CD4-positive, alpha-beta T cell (primary cell): ENCODE data around the gene SULT1C3. TPM values are rescaled to one million over a fixed set of nuclear protein-coding genes. Genes with fewer than 3 reads are reported as not detected.

ENCODE experiments used
- ATAC-seq: fragments of 200-7000 bp; cut with Tn5 transposase; one replicate; pipeline ENCODE4 v1.10.0; 2022; ENCODE audit warnings: mild to moderate bottlenecking; ENCODE audit not compliant: poor library complexity
- CTCF ChIA-PET: fragments of 350-600 bp; sonication (Branson Sonifier 250); formaldehyde crosslinking; loops from one replicate; lab custom pipeline; 2021; ENCODE audit warnings: antibody characterized with exemption, inconsistent platforms; lab: Charles Lee
- POLR2A ChIA-PET: fragments of 350-600 bp; sonication (Branson Sonifier 250); formaldehyde crosslinking; loops from one replicate; lab custom pipeline; 2021; ENCODE audit warnings: antibody characterized with exemption, inconsistent platforms; lab: Charles Lee
- DNase-seq, 14 experiments: peaks; one replicate each; pipeline ENCODE4 v3.0.0-alpha.2; 2013 to 2020; ENCODE audit warnings: mixed read lengths in 2 of 14
- H3K27ac ChIP-seq, 2 donors: one replicate each; pipeline versions ENCODE4 v1.5.1 to v1.7.0; 2013; ENCODE audit warnings: low read length in 2 of 2, low read depth in 1 of 2, mild to moderate bottlenecking in 1 of 2
- H3K27me3 ChIP-seq, 2 experiments: 1 replicate in 1 of 2; 2 replicates in 1 of 2; pipeline versions ENCODE4 v1.6.1 to v1.7.0; 2013; ENCODE audit warnings: low read length in 2 of 2, control low read depth in 1 of 2, mild to moderate bottlenecking in 1 of 2, moderate library complexity in 1 of 2; ENCODE audit not compliant: insufficient read depth in 2 of 2, control insufficient read depth in 1 of 2
- H3K36me3 ChIP-seq: one replicate; pipeline ENCODE4 v1.6.1; 2013; ENCODE audit warnings: low read length, control low read depth; ENCODE audit not compliant: insufficient read depth
- H3K4me1 ChIP-seq: one replicate; pipeline ENCODE4 v1.6.1; 2013; ENCODE audit warnings: low read length, control low read depth; ENCODE audit not compliant: insufficient read depth
- H3K4me3 ChIP-seq: one replicate; pipeline ENCODE4 v1.5.1; 2013; ENCODE audit warnings: mild to moderate bottlenecking, low read length, moderate library complexity
- H3K9me3 ChIP-seq, 2 experiments: 1 replicate in 1 of 2; 2 replicates in 1 of 2; pipeline versions ENCODE4 v1.6.1 to v1.7.0; 2013; ENCODE audit warnings: low read length in 2 of 2, mild to moderate bottlenecking in 2 of 2, control low read depth in 1 of 2, moderate library complexity in 1 of 2; ENCODE audit not compliant: control insufficient read depth in 1 of 2, insufficient read depth in 1 of 2
- H3K27ac Mint-ChIP-seq: one replicate; pipeline ENCODE4 v1.8.0; 2020; ENCODE audit warnings: mixed read lengths
- H3K27me3 Mint-ChIP-seq: one replicate; pipeline ENCODE4 v1.8.0; 2021; ENCODE audit warnings: mixed read lengths
- H3K36me3 Mint-ChIP-seq: one replicate; pipeline ENCODE4 v1.8.0; 2021; ENCODE audit warnings: low read depth, mixed read lengths
- H3K4me1 Mint-ChIP-seq: one replicate; pipeline ENCODE4 v1.8.0; 2021; ENCODE audit warnings: low read depth, mixed read lengths
- H3K4me3 Mint-ChIP-seq: one replicate; pipeline ENCODE4 v1.8.0; 2020; ENCODE audit warnings: mild to moderate bottlenecking, mixed read lengths
- H3K9me3 Mint-ChIP-seq: one replicate; pipeline ENCODE4 v1.8.0; 2020; ENCODE audit warnings: mixed read lengths
- intact Hi-C, 2 experiments: fragments of 100-400 bp; cut with DNase I in 1 of 2; cut with micrococcal nuclease in 1 of 2; formaldehyde crosslinking; loops; one replicate each; pipeline versions ENCODE4 v1.15.1 to v1.9.0; 2023 to 2025; cut with DNase I, micrococcal nuclease
- total RNA-seq, 174 experiments: library from RNA in 2 of 174; stranded (reverse) in 2 of 174; gene quantifications; one replicate each; pipeline ENCODE4 v1.2.3 and lab custom pipeline; 2021 to 2026
- TF ChIP-seq, protein P1 (sequence below): fragments of 200-600 bp; IDR thresholded peaks from one replicate; pipeline ENCODE4 v1.8.0; 2022; ENCODE audit warnings: antibody characterized with exemption, mild to moderate bottlenecking

SULT1C3 gene
- total RNA-seq, 2 experiments from 2014 or later = not detected

DNA sequence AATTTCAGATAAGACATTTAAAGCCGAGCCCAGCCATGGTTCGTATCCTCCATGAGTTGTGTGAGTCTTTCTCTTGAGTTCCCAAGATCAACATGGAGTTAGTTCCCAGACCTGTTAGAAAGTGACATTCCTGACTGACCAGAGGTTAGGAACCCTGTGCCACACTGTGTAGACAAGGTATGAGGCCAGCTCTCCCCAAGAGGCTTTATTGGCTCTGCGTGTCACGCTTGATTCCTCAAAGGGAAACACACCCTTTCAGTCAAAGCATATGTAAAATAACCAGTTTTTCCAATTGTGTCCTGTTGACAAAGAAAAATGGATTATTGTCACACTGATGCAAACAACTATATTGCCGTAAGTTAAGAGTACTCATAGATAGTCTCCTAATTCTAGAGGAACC, 1.2 kb downstream of the SULT1C3 start:
- Mint-ChIP-seq H3K9me3 (peaks cover 12% of the 10 kb centered on the region), H3K27me3 (peaks cover 1% of the 10 kb centered on the region), H3K4me3 (no peak overlapping the region), H3K4me1 (no peaks in the 10 kb centered on the region), H3K36me3 (peaks cover 5% of the 10 kb centered on the region), H3K27ac (no peak overlapping the region)
- intact Hi-C loops = no loop called here
- ChIA-PET POLR2A (no interaction called here), CTCF (no interaction called here)
- H3K4me3 ChIP-seq = no peak overlapping the region
- H3K4me1 ChIP-seq = no peaks in the 10 kb centered on the region
- H3K9me3 ChIP-seq = peaks cover 7% of the 10 kb centered on the region in 2 experiments
- ATAC-seq = no peak
- DNase-seq = no peak
- no peaks in the 10 kb centered on the region for H3K36me3 ChIP-seq
- peaks cover 4 to 5% of the 10 kb centered on the region in 2 experiments for H3K27me3 ChIP-seq
- H3K27ac ChIP-seq = no peak overlapping the region
- TF ChIP-seq, protein P1, sequence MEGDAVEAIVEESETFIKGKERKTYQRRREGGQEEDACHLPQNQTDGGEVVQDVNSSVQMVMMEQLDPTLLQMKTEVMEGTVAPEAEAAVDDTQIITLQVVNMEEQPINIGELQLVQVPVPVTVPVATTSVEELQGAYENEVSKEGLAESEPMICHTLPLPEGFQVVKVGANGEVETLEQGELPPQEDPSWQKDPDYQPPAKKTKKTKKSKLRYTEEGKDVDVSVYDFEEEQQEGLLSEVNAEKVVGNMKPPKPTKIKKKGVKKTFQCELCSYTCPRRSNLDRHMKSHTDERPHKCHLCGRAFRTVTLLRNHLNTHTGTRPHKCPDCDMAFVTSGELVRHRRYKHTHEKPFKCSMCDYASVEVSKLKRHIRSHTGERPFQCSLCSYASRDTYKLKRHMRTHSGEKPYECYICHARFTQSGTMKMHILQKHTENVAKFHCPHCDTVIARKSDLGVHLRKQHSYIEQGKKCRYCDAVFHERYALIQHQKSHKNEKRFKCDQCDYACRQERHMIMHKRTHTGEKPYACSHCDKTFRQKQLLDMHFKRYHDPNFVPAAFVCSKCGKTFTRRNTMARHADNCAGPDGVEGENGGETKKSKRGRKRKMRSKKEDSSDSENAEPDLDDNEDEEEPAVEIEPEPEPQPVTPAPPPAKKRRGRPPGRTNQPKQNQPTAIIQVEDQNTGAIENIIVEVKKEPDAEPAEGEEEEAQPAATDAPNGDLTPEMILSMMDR = no peak

DNA sequence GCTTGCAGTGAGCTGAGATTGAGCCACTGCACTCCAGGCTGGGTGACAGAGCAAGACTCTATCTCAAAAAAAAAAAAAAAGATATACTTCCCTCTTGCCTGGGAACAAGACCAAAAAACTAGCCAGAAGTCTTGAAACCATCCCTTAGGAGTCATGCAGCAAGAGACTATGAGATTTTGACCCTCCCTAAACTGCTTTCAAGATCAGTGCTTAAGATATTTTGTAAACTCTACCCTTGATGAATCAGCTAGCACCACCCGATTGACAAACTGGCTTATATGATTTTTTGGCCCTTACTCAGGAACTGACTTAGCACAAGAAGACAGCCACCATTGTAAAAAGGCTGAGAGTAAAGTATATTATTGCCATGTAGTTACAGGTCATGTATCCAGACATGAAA, 3.8 kb downstream of the SULT1C3 start:
- H3K36me3 ChIP-seq = no peaks in the 10 kb centered on the region
- ChIA-PET CTCF (no interaction called here), POLR2A (no interaction called here)
- Mint-ChIP-seq H3K9me3 (peaks cover 11% of the 10 kb centered on the region), H3K4me1 (no peaks in the 10 kb centered on the region), H3K36me3 (no peaks in the 10 kb centered on the region), H3K4me3 (no peak overlapping the region), H3K27ac (no peak overlapping the region), H3K27me3 (peaks cover 17% of the 10 kb centered on the region)
- ATAC-seq (no peak), DNase-seq (no peak)
- peaks cover 4 to 5% of the 10 kb centered on the region in 2 experiments for H3K9me3 ChIP-seq
- H3K4me1 ChIP-seq = no peaks in the 10 kb centered on the region
- TF ChIP-seq, protein P1 = no peak
- no peak overlapping the region for H3K4me3 ChIP-seq
- H3K27ac ChIP-seq = no peak overlapping the region
- intact Hi-C loops = no loop called here
- H3K27me3 ChIP-seq = peaks cover 4% of the 10 kb centered on the region in 2 experiments

DNA sequence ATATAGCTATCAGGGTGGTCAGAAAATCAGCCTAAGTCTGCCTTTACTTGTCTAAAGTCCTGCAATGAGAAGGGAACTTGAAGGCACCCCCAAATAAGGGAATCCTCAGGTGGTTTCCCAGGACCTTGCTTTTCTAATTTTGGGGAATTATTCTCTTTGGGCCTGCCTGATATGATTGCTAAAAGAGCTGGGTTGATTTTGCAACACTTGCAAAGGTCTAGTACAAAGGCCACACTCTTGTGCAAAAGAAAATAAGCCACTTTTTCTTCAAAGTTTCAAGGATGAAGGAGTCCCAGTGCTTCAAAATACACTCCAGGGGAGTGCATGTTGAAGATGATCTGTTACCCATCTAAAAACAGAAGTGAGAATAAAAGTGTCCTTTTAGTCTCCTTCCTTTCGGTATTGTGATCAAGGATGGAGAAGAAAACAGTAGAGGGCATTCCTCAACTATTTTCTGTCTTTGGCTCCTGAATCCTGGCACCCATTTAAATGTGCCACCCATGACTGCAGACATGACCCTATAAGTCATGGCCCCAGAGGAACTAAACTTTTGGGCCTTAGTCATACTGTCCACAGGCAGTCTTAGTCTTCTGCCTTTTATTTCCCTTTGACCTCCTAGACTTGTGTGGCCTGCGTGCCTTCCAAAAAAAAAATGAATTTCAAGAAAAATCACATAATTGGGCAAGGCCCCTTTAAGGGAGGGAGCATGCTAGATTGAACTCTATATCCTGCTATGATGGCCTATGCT, 5.1 kb downstream of the SULT1C3 start:
- Mint-ChIP-seq H3K4me1 (no peaks in the 10 kb centered on the region), H3K36me3 (no peaks in the 10 kb centered on the region), H3K9me3 (peaks cover 11% of the 10 kb centered on the region), H3K27ac (no peak overlapping the region), H3K4me3 (no peak overlapping the region), H3K27me3 (peaks cover 20% of the 10 kb centered on the region)
- DNase-seq = no peak
- Histone ChIP-seq H3K27ac (no peak overlapping the region), H3K4me1 (no peaks in the 10 kb centered on the region), H3K27me3 (peaks cover 0 to 4% of the 10 kb centered on the region in 2 experiments), H3K9me3 (peaks cover 4 to 5% of the 10 kb centered on the region in 2 experiments), H3K36me3 (no peaks in the 10 kb centered on the region), H3K4me3 (no peak overlapping the region)
- CTCF ChIA-PET = no interaction called here
- ATAC-seq = no peak
- POLR2A ChIA-PET = no interaction called here
- TF ChIP-seq, protein P1 = no peak
- intact Hi-C loops = no loop called here
